ENCODE data around the gene DDX41. TPM values are rescaled to one million over a fixed set of nuclear protein-coding genes. Genes with fewer than 3 reads are reported as not detected.

Gene DDX41
- total RNA-seq, 1 experiment from 2014 or later: 136 TPM

DNA sequence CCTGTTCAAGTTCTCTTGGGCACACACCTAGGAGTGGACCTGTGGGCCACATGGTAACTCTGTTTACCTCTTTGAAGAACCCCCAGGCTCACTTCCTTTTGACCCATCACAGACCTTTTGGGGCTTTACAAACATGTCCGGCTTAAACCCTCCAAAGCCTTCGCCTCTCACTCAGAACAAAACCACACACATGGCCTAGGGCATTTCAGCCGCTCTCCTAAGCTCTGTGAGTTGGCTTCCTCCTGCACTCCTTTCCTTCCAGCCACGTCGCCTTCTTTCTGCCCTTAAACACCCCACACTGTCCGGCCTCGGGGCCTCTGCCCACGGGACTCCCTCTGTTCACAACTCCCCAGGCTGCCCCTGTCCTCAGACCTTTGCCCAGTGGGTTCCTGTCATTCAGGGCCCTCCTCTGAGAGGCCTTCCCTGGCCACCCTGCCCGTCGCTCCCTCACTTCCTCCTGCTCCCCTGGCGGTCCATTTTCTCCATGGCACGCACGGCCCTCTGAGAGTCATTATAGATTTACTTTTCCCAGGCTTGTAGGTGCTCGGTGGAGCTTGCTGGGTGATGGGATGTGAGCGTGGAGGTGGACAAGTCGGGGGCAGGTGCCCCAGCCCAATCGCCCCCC, 9.1 kb downstream of the DDX41 start (continued):
- TF ChIP-seq NR3C1 (CRISPR knock-in tag; conservative IDR thresholded peaks at IDR 0.05; ENCODE audit: low read depth) (no peak), MAX (CRISPR knock-in tag; IDR thresholded peaks at IDR 0.05) (no peak), SOX15 (CRISPR knock-in tag; IDR thresholded peaks at IDR 0.05) (no peak)

- CTCF ChIA-PET: interaction anchor here (0.7 to 6.3 kb wide), 8 partner anchors 8 to 198 kb away, joined by 3 to 57 read pairs (median 4); partner anchors contain the start of gene PDLIM7
- Mint-ChIP-seq H3K27ac (peak overlapping the region; percentile 15; the same call in 1 of the 2 replicates), H3K4me1 (peaks cover 17% of the 10 kb centered on the region), H3K9me3 (no peaks in the 10 kb centered on the region), H3K27me3 (ENCODE audit: low read depth) (no peaks in the 10 kb centered on the region), H3K4me3 (no peak overlapping the region), H3K36me3 (peaks cover 19% of the 10 kb centered on the region)
- POLR2A ChIA-PET: interaction anchor here (0.6 to 2.7 kb wide), 2 partner anchors 9 to 493 kb away, joined by 5 to 9 read pairs; partner anchors contain the start of gene PDLIM7
- TF ChIP-seq ZNF121 (CRISPR knock-in tag; IDR thresholded peaks at IDR 0.05) (peak; percentile 88; the same call in 1 of the 2 replicates), TP53 (CRISPR knock-in tag; IDR thresholded peaks at IDR 0.05) (no peak), GTF2I (CRISPR knock-in tag; conservative IDR thresholded peaks at IDR 0.05) (0 out of 2 replicates have a peak, but pooled peaks have one; percentile 56)
- ATAC-seq (peak; percentile 10; the same call in 1 of the 2 replicates), DNase-seq (ENCODE audit: low spot score) (no peak)
Observed at GRCh38 chr5:177507165-177507564, 9.6 kb downstream of the DDX41 start.

DNA sequence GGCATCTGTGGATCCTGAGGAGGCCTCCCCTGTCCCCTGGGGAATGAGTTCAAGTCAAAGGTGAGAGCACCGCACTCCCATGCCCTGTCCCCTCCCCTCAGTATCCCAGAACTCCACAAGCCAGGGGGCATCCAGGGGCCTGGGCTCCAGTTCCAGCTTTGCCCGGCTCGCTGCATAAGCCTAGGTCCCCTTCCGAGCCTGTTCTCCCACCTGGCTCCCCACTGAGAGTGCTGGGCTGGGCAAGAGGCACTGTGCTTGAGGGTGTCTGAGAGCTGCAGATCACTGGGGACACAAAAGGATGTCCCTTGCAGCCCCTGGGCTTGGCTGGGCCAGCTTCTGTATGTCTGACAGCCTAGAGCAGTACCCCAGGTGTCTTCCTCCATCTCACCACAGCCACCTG, 11.7 kb downstream of the DDX41 start:
- ChIA-PET POLR2A (no interaction called here), CTCF (interaction anchor here (1.1 to 6.3 kb wide), 4 partner anchors 10 to 48 kb away, joined by 3 to 57 read pairs (median 6); partner anchors contain the start of gene PDLIM7)
- H3K4me3 Mint-ChIP-seq: no peak overlapping the region
- H3K27ac Mint-ChIP-seq: no peak overlapping the region
- H3K4me1 Mint-ChIP-seq: peaks cover 18% of the 10 kb centered on the region
- DNase-seq (ENCODE audit: low spot score) (no peak), ATAC-seq (no peak)
- no peak for TF ChIP-seq HMGA2 (CRISPR knock-in tag; IDR thresholded peaks at IDR 0.05)
- TF ChIP-seq, protein P1, sequence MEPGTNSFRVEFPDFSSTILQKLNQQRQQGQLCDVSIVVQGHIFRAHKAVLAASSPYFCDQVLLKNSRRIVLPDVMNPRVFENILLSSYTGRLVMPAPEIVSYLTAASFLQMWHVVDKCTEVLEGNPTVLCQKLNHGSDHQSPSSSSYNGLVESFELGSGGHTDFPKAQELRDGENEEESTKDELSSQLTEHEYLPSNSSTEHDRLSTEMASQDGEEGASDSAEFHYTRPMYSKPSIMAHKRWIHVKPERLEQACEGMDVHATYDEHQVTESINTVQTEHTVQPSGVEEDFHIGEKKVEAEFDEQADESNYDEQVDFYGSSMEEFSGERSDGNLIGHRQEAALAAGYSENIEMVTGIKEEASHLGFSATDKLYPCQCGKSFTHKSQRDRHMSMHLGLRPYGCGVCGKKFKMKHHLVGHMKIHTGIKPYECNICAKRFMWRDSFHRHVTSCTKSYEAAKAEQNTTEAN (CRISPR knock-in tag; IDR thresholded peaks at IDR 0.05): no peak
- peaks cover 10% of the 10 kb centered on the region for H3K36me3 Mint-ChIP-seq
- H3K9me3 Mint-ChIP-seq: no peaks in the 10 kb centered on the region
- H3K27me3 Mint-ChIP-seq (ENCODE audit: low read depth): peaks cover 6% of the 10 kb centered on the region

GRCh38 chr5:177504086-177505056, 12.4 kb downstream of the DDX41 start:
- peaks cover 13% of the 10 kb centered on the region for H3K27me3 Mint-ChIP-seq (ENCODE audit: low read depth)
- ATAC-seq (no peak), DNase-seq (ENCODE audit: low spot score) (no peak)
- ChIA-PET POLR2A (no interaction called here), CTCF (interaction anchor here (1.1 to 3.8 kb wide), 5 partner anchors 13 to 114 kb away, joined by 3 to 29 read pairs (median 6); no protein-coding TSS in a partner anchor)
- H3K9me3 Mint-ChIP-seq: no peaks in the 10 kb centered on the region
- H3K4me3 Mint-ChIP-seq: no peak overlapping the region
- H3K4me1 Mint-ChIP-seq: peaks cover 11% of the 10 kb centered on the region
- TF ChIP-seq NR2C2 (CRISPR knock-in tag; IDR thresholded peaks at IDR 0.05): no peak
- no peak for TF ChIP-seq ZSCAN18 (CRISPR knock-in tag; IDR thresholded peaks at IDR 0.05)
- no peak for TF ChIP-seq USF1 (CRISPR knock-in tag; IDR thresholded peaks at IDR 0.05)
- TF ChIP-seq FOXP1 (CRISPR knock-in tag; IDR thresholded peaks at IDR 0.05; ENCODE audit: borderline replicate concordance): no peak
- no peak for TF ChIP-seq RELA (CRISPR knock-in tag; IDR thresholded peaks at IDR 0.05; ENCODE audit: borderline replicate concordance)
- no peak for TF ChIP-seq E2F1 (CRISPR knock-in tag; IDR thresholded peaks at IDR 0.05)
- TF ChIP-seq ZNF138 (CRISPR knock-in tag; conservative IDR thresholded peaks at IDR 0.05): no peak
- no peak for TF ChIP-seq ZNF317 (CRISPR knock-in tag; IDR thresholded peaks at IDR 0.05; ENCODE audit: borderline replicate concordance, low read depth)
- TF ChIP-seq ZNF121 (CRISPR knock-in tag; IDR thresholded peaks at IDR 0.05): no peak
- TF ChIP-seq AR (CRISPR knock-in tag; IDR thresholded peaks at IDR 0.05): no peak
- peaks cover 10% of the 10 kb centered on the region for H3K36me3 Mint-ChIP-seq
- H3K27ac Mint-ChIP-seq: no peak overlapping the region

Measured in WTC11 (cell line).